Measurements from ENCODE around the gene A2M. TPM values are rescaled to one million over a fixed set of nuclear protein-coding genes. Genes with fewer than 3 reads are reported as not detected.
A peak's percentile ranks its signal among the peaks of the same experiment; 100 is the strongest.

A2M gene
- total RNA-seq: 1,832 TPM
- long read RNA-seq, full-length matches to known transcripts: 1,752 of 2,864 reads
- long read RNA-seq, partial matches to known transcripts: 998 of 2,864 reads
- long read RNA-seq, other reads (novel, unspliced or antisense): 114 of 2,864 reads

DNA sequence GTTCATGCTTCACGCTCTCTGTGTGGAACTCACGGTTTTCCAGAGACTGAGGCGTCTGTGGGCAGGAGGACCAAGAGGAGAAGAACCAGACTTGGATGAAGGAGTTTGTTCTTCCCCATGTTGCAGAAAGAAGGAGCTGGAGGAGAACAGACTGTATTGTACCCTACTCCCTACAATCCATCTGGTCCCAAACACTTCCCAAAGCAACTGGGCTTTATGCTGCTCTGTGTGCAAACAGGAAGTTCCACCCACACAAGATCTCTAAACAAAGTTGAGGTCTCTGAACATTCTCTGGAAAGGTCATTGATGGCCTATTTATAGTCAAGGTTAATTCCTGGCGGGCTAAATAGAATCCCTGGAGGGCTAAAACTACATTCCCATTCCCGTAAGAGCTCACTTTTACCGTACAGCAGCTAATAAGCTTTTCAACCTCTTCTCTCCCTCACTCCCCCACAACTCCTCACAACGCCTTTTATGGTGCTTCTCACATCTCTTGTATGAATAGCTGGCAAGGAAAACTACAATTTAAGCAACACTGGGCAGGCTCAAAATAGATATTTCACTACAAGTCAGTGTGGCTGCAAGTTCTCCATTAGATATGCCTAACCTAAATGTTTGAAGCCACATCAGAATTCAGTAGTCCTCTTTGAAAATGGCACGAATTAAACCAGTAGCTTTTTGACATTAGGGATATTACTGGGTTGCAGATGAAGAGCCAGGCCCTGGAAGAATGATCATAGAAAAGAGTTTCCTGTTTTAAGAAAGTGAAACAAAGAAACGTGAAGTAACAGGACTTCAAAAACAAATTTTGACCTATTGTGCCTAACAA lies at the start of gene A2M:
Gene A2M, minus strand, starts transcription at position 189 of the 829 bp plus-strand sequence. Its CDS starts 70 bp downstream, at position 119.
- no peak for TF ChIP-seq CTCF (IDR thresholded peaks at IDR 0.05)
- Histone ChIP-seq H3K27me3 (ENCODE audit: low read depth) (no peaks in the 10 kb centered on the region), H3K36me3 (peaks cover 14% of the 10 kb centered on the region), H3K27ac (peak within 1 kb of the TSS; percentile 71), H3K4me1 (peaks cover 39% of the 10 kb centered on the region), H3K4me3 (peak within 1 kb of the TSS; percentile 49), H3K9me3 (no peaks in the 10 kb centered on the region)
- DNase-seq (no peak), ATAC-seq (peak; percentile 75 to 78)
- intact Hi-C loops (cut with DNase I): no loop called here

DNA sequence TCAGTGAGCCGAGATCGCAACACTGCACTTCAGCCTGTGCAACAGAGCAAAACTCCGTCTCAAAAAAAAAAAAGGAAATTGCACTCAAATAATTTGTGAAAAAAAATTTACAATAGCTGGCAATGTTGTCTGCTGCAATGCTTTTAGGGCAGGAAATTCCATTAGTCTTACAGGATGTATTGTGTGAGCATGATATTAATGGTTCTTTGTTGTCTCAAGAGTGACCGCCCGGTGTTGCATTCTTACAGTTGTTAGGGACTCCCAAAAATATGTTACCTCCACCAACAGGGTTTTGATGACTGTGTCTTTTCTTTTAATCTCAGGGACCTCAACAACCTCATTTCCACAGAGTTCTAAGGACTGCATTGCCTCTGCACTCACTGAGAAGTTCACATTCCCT lies 47.7 kb upstream of the A2M start:
- no peaks in the 10 kb centered on the region for H3K36me3 ChIP-seq
- intact Hi-C loops (cut with DNase I): no loop called here
- TF ChIP-seq CTCF (IDR thresholded peaks at IDR 0.05): no peak
- H3K9me3 ChIP-seq: no peaks in the 10 kb centered on the region
- H3K4me3 ChIP-seq: no peak overlapping the region
- H3K27me3 ChIP-seq (ENCODE audit: low read depth): no peaks in the 10 kb centered on the region
- ATAC-seq: no peak
- no peaks in the 10 kb centered on the region for H3K4me1 ChIP-seq
- no peak for DNase-seq
- H3K27ac ChIP-seq: no peak overlapping the region

GRCh38 chr12:9156119-9156518 lies 40.4 kb upstream of the A2M start:
- DNase-seq: no peak
- Histone ChIP-seq H3K27ac (no peak overlapping the region), H3K27me3 (ENCODE audit: low read depth) (no peaks in the 10 kb centered on the region), H3K36me3 (no peaks in the 10 kb centered on the region), H3K4me3 (no peak overlapping the region), H3K9me3 (no peaks in the 10 kb centered on the region), H3K4me1 (no peaks in the 10 kb centered on the region)
- ATAC-seq: no peak
- no peak for TF ChIP-seq CTCF (IDR thresholded peaks at IDR 0.05)
- intact Hi-C loops (cut with DNase I): no loop called here

- H3K36me3 ChIP-seq: no peaks in the 10 kb centered on the region
- H3K4me3 ChIP-seq: no peak overlapping the region
- H3K9me3 ChIP-seq: peaks cover 11% of the 10 kb centered on the region
- H3K4me1 ChIP-seq: no peaks in the 10 kb centered on the region
- intact Hi-C loops (cut with DNase I): no loop called here
- no peak for TF ChIP-seq CTCF (IDR thresholded peaks at IDR 0.05)
- H3K27me3 ChIP-seq (ENCODE audit: low read depth): no peaks in the 10 kb centered on the region
- H3K27ac ChIP-seq: no peak overlapping the region
- ATAC-seq: no peak
- no peak for DNase-seq
These were observed 33.7 kb upstream of the A2M start for GRCh38 chr12:9149372-9149771.

GRCh38 chr12:9148926-9149325 lies 33.2 kb upstream of the A2M start:
- H3K36me3 ChIP-seq: no peaks in the 10 kb centered on the region
- no peak overlapping the region for H3K4me3 ChIP-seq
- ATAC-seq (no peak), DNase-seq (no peak)
- no peaks in the 10 kb centered on the region for H3K4me1 ChIP-seq
- no peak for TF ChIP-seq CTCF (IDR thresholded peaks at IDR 0.05)
- intact Hi-C loops (cut with DNase I): no loop called here
- H3K27me3 ChIP-seq (ENCODE audit: low read depth): no peaks in the 10 kb centered on the region
- peaks cover 11% of the 10 kb centered on the region for H3K9me3 ChIP-seq
- H3K27ac ChIP-seq: no peak overlapping the region

All from lower lobe of right lung (tissue), 2 donors.